Stomach smooth muscle (tissue), 2 donors: ENCODE results near the gene BANK1.
"Not testable (repeated sequence)": the region's sequence is repeated elsewhere in the genome, so short reads cannot be mapped to it uniquely, and the experiment has no call there.

Experiments
- H3K27ac ChIP-seq: one replicate; pipeline ENCODE4 v1.7.0; 2013; ENCODE audit warnings: mild to moderate bottlenecking, low read length, inconsistent platforms
- H3K27me3 ChIP-seq, 2 donors: one replicate each; pipeline ENCODE4 v1.7.0; 2013; ENCODE audit warnings: low read length in 2 of 2; ENCODE audit not compliant: insufficient read depth in 2 of 2, control insufficient read depth in 1 of 2
- H3K36me3 ChIP-seq, 2 donors: one replicate each; pipeline ENCODE4 v1.7.0; 2013; ENCODE audit warnings: low read length in 2 of 2; ENCODE audit not compliant: control insufficient read depth in 2 of 2, insufficient read depth in 2 of 2
- H3K4me1 ChIP-seq: one replicate; pipeline ENCODE4 v1.7.0; 2013; ENCODE audit warnings: low read length; ENCODE audit not compliant: control insufficient read depth, insufficient read depth
- H3K4me3 ChIP-seq, 2 donors: one replicate each; pipeline ENCODE4 v1.7.0; 2013; ENCODE audit warnings: low read length in 2 of 2
- H3K9ac ChIP-seq, 2 donors: one replicate each; pipeline ENCODE4 v1.7.0; 2013; ENCODE audit warnings: low read length in 2 of 2, mild to moderate bottlenecking in 1 of 2
- H3K9me3 ChIP-seq, 2 donors: one replicate each; pipeline ENCODE4 v1.7.0; 2013; ENCODE audit warnings: low read length in 2 of 2; ENCODE audit not compliant: control insufficient read depth in 2 of 2
- donor health status: healthy.
- donor health status: Pancreatic carcinoma.

BANK1 gene

DNA sequence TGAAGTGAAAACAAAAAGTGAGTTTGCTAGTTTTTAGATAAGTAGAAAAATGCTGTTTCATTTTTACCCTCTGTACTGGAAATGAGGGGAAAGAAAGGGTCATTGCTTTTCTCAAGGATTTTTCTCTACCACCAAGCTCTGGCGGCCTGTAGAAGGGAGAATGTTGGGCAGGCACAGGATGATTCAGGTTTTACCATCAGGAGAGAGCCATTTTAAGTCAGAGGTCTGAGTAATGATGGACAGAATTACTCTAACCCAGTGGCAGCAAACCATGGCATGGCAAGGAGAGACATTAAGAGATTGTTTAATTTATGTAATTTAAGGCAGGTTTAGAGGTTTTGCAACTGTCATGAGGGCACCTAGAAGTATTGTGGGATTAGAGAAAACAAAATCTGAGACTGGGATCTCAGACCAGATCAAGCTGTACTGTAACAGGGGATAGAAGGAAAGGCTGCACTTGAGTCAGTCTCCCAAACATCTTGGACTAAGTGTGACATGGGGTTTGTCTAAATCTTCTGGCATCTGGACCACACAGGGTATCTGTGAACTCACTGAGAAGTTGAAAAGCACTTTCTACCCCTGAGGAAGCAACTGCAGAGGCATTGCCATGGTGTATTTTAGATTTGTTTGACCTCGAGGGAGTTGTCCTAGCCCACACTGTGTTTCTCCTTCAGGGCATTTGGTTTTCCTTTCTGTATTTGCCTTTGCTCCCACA, 81.6 kb downstream of the BANK1 start:
- Histone ChIP-seq H3K4me1 (no peaks in the 10 kb centered on the region), H3K9me3 (no peaks in the 10 kb centered on the region), H3K4me3 (no peak overlapping the region), H3K27ac (no peak overlapping the region), H3K36me3 (no peaks in the 10 kb centered on the region), H3K27me3 (no peaks in the 10 kb centered on the region), H3K9ac (no peak overlapping the region)

DNA sequence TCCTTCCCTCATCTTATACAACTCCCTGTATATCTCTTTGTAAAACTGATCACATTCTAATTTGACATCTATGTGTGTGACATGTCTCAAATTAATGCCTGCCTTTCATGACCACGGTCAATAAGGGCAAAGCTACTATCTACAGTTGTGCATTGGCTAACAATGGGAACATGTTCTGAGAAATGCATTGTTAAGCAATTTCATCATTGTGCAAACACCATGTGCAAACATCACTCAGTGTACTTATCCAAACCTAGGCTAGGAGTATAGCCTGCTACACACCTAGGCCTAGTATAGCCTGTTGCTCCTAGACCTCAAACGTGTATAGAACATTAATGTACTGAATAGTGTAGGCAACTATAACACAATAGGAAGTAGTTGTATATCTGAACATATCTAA, 95.0 kb downstream of the BANK1 start:
- H3K27me3 ChIP-seq: no peaks in the 10 kb centered on the region
- no peak overlapping the region for H3K27ac ChIP-seq
- no peak overlapping the region for H3K9ac ChIP-seq
- no peak overlapping the region for H3K4me3 ChIP-seq
- no peaks in the 10 kb centered on the region for H3K4me1 ChIP-seq
- no peaks in the 10 kb centered on the region for H3K9me3 ChIP-seq
- H3K36me3 ChIP-seq: no peaks in the 10 kb centered on the region

DNA sequence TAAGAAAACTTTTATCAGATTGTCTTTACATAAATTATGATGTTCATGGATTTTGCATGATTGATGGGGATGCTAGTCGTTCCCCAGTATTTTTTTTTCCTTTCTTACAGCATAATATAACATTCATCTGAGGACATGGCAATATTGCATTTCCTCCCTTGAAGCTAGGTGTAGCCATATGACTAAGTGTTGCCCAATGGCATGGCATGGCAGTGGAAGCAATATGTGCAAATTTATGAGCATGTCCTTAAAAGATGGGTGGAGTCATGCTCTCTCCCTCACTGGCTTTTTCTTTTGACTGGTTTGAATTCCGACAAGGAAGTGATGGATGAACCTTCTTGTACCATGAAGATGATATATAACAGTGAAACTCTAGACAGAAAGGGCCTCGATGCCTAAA, 96.3 kb downstream of the BANK1 start:
- H3K9me3 ChIP-seq: no peaks in the 10 kb centered on the region
- H3K36me3 ChIP-seq: no peaks in the 10 kb centered on the region
- no peaks in the 10 kb centered on the region for H3K4me1 ChIP-seq
- H3K4me3 ChIP-seq: no peak overlapping the region
- H3K9ac ChIP-seq: no peak overlapping the region
- no peak overlapping the region for H3K27ac ChIP-seq
- no peaks in the 10 kb centered on the region for H3K27me3 ChIP-seq

- H3K27me3 ChIP-seq: no peaks in the 10 kb centered on the region
- no peaks in the 10 kb centered on the region for H3K36me3 ChIP-seq
- H3K4me1 ChIP-seq: no peaks in the 10 kb centered on the region
- no peak overlapping the region for H3K9ac ChIP-seq
- no peaks in the 10 kb centered on the region for H3K9me3 ChIP-seq
- no peak overlapping the region for H3K27ac ChIP-seq
- no peak overlapping the region for H3K4me3 ChIP-seq
Observed at GRCh38 chr4:101888472-101888871, 97.9 kb downstream of the BANK1 start.

GRCh38 chr4:101905527-101905926, 115.0 kb downstream of the BANK1 start:
- H3K4me3 ChIP-seq, H3K36me3 ChIP-seq, H3K9ac ChIP-seq, H3K9me3 ChIP-seq, H3K4me1 ChIP-seq, H3K27me3 ChIP-seq, H3K27ac ChIP-seq: not testable (repeated sequence)

DNA sequence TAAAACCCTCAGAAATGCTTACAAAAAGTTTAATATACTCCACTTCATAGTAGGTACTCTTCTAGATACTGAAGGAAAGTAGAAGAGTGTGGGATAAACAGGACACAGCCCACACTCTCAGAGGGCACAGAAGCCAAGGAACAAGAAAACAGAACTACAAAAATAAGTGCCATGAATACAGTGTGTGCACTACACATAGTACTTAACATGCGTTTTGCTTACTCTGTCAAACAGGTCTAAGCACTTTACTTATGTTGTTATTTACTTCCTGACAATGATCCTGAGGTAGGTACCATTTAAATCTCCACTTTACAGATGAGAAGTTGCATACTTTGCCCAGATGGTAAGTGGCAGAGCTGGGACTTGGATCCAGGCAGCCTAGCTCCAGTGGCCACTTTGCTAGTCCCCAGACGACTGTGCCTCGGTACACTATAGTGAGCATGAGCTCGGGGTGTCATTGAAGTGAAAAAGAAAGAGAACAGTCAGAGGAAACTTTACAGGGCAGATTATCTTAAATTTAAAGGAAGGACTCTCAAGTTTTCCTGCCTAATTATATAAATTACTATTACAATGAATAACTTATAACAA, 120.3 kb downstream of the BANK1 start:
- no peak overlapping the region for H3K9ac ChIP-seq
- H3K4me1 ChIP-seq: no peaks in the 10 kb centered on the region
- H3K36me3 ChIP-seq: no peaks in the 10 kb centered on the region
- H3K9me3 ChIP-seq: peaks cover 0 to 3% of the 10 kb centered on the region in 2 donors
- no peak overlapping the region for H3K27ac ChIP-seq
- H3K27me3 ChIP-seq: no peaks in the 10 kb centered on the region
- no peak overlapping the region for H3K4me3 ChIP-seq

DNA sequence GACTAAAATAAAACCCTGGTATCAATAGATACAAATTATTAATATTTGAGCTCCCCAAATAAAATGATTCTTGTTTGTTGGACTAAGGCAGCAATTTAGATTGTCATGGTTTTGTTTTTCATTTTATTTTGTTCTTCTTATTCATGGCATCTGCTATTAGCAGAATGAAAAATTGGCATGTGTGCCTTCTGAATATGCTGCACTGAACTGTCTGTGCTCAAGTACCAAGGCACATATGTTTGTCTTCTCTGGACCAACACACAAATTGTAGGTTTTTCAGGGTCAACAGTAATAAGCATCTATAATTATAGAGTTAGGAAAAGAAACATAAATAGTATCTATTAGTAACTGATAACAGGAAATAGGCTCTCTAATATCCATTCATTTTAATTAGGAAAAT, 121.1 kb downstream of the BANK1 start:
- H3K4me3 ChIP-seq: no peak overlapping the region
- H3K9me3 ChIP-seq: peaks cover 0 to 3% of the 10 kb centered on the region in 2 donors
- H3K4me1 ChIP-seq: no peaks in the 10 kb centered on the region
- H3K36me3 ChIP-seq: no peaks in the 10 kb centered on the region
- H3K27me3 ChIP-seq: no peaks in the 10 kb centered on the region
- no peak overlapping the region for H3K9ac ChIP-seq
- no peak overlapping the region for H3K27ac ChIP-seq

- no peak overlapping the region for H3K4me3 ChIP-seq
- H3K4me1 ChIP-seq: no peaks in the 10 kb centered on the region
- H3K9me3 ChIP-seq: no peaks in the 10 kb centered on the region
- H3K27ac ChIP-seq: no peak overlapping the region
- no peaks in the 10 kb centered on the region for H3K27me3 ChIP-seq
- no peaks in the 10 kb centered on the region for H3K36me3 ChIP-seq
- no peak overlapping the region for H3K9ac ChIP-seq
Observed at GRCh38 chr4:101914761-101915160, 124.2 kb downstream of the BANK1 start.

DNA sequence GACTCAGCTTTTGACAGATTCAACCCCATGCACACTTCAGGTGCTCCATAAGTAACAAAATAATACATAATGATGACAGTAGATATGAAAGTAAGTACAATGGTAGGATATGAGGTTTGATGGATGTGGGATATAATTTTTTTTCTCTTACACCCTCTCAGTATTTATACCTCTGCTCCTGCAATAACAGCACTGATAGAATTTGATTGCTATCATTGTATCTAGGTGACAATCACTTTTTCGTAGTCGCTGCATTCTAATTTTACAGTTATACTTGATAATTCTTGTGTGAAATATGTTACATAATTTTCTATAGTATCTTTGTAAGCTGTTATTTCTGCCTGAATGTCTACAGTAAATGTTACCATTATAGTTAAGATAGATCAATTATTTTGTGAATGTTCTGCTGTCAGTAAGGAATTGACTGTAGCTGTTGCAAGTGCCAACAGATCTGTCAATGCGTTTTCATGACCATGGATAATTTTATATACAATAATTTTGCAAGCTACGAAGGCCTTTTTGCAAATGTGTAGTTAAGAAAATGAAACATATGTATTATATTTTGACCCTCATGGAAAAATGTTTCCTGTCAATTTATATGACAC, 128.9 kb downstream of the BANK1 start:
- Histone ChIP-seq H3K4me1 (no peaks in the 10 kb centered on the region), H3K27ac (no peak overlapping the region), H3K4me3 (no peak overlapping the region), H3K36me3 (no peaks in the 10 kb centered on the region), H3K27me3 (no peaks in the 10 kb centered on the region), H3K9me3 (no peaks in the 10 kb centered on the region), H3K9ac (no peak overlapping the region)

DNA sequence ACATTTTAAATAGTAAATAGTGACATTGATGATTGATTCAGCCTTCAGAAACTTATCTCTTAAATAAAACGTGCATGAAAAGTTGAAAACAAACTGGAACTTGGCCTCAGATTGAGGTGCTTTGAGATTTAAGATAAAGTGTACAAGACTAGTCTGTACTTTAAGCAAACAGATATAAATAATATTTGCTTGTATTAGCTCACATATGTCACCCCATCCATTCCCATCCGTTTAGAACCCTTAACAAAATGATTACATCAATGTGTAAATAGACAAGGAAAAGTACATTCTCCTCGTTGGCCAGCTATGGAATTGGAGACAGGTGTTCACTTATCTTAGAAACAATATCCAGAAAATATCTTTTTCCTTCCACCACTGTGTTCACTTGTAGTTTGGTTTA, 130.8 kb downstream of the BANK1 start:
- Histone ChIP-seq H3K9ac (no peak overlapping the region), H3K27ac (no peak overlapping the region)

GRCh38 chr4:101931619-101932018, 141.1 kb downstream of the BANK1 start:
- no peak overlapping the region for H3K27ac ChIP-seq
- no peaks in the 10 kb centered on the region for H3K4me1 ChIP-seq
- no peaks in the 10 kb centered on the region for H3K36me3 ChIP-seq
- no peak overlapping the region for H3K4me3 ChIP-seq
- H3K9ac ChIP-seq: no peak overlapping the region
- H3K27me3 ChIP-seq: no peaks in the 10 kb centered on the region
- H3K9me3 ChIP-seq: peaks cover 0 to 2% of the 10 kb centered on the region in 2 donors

More for the DNA sequence above, 130.8 kb downstream of the BANK1 start:
- no peak overlapping the region for H3K4me3 ChIP-seq
- H3K27me3 ChIP-seq: no peaks in the 10 kb centered on the region
- H3K4me1 ChIP-seq: no peaks in the 10 kb centered on the region
- no peaks in the 10 kb centered on the region for H3K9me3 ChIP-seq
- no peaks in the 10 kb centered on the region for H3K36me3 ChIP-seq
